ENCODE data around the gene TMEM181. TPM values are rescaled to one million over a fixed set of nuclear protein-coding genes. Genes with fewer than 3 reads are reported as not detected.

The TMEM181 gene, protein sequence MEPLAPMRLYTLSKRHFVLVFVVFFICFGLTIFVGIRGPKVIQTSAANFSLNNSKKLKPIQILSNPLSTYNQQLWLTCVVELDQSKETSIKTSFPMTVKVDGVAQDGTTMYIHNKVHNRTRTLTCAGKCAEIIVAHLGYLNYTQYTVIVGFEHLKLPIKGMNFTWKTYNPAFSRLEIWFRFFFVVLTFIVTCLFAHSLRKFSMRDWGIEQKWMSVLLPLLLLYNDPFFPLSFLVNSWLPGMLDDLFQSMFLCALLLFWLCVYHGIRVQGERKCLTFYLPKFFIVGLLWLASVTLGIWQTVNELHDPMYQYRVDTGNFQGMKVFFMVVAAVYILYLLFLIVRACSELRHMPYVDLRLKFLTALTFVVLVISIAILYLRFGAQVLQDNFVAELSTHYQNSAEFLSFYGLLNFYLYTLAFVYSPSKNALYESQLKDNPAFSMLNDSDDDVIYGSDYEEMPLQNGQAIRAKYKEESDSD
- 30.8 and 55.4 TPM in 2 replicates for total RNA-seq

GRCh38 chr6:158559895-158560835 is at the start of gene TMEM181:
TMEM181 (plus strand) TSS chr6:158560091; CDS start chr6:158560225, 134 bp downstream.

GRCh38 chr6:158644231-158645063 is 84.6 kb downstream of the TMEM181 start, which contains the start of gene DYNLT1:
DYNLT1 (minus strand) TSS chr6:158644743; CDS start chr6:158644708, 35 bp downstream.

DNA sequence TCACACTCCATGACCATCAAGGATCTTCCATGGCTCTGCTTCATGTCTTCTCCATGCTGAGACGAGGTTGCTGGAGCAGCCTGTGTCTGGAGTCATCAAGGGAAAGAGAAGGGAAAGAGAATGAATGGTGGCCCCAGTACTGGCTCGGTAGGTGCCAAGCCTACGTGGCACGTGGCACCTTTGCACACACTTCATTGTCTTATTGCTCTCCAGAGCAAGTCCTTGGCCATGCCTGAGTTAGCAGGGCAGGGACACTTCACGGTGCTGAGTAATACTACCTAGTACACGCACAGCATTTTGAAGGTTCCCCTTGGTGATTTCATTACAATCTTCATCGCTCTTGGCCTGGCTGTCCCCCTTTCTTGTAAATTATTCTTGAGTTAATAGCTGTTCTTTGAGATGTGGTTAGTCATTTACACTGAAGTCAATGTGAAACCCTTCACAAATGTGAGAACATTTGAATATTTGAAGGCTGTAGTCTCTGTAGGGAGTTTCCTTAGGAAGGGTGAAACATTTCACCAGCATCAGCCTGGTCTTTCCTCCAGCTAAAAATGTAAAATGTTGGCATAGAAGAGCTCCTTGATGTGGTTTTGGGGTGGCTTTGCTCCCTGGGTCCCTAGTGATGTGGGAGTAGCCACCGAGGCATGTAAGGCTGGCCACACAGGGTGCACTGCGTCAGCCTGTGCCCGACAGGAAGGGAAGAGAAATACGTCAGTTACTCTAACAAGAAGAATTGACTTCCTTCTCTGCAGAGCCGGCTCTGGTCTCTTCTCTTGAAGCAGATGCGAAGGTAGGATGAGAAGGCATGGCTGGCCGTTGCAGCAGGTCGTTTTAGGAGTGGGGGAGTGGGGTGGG is 89.6 kb downstream of the TMEM181 start, which contains the start of gene SYTL3:
Gene SYTL3, plus strand, starts transcription at position 766 of the 855 bp plus-strand sequence. CDS start 13,215 bp downstream, outside the sequence.

Other genes with a start within 250 kb of the TMEM181 start
- gene TULP4, start 247.6 kb upstream of the TMEM181 start, total RNA-seq, result 36.3 and 68.9 TPM in 2 replicates
- gene DYNLT1, start 84.7 kb downstream of the TMEM181 start, total RNA-seq, result 77.5 and 86.0 TPM in 2 replicates
- gene SYTL3, start 90.0 kb downstream of the TMEM181 start, total RNA-seq, result 0.65 and 1.5 TPM in 2 replicates